WTC11 (cell line): ENCODE data around the gene TLR10.

Source experiments
- ATF3 ChIP-seq: sonication (generic); formaldehyde crosslinking; conservative IDR thresholded peaks from 2 replicates; pipeline ENCODE4 v1.8.1; 2022; ENCODE audit warnings: mild to moderate bottlenecking, missing genetic modification reagents
- CTCF ChIP-seq: fragments of 200-600 bp; IDR thresholded peaks from 2 replicates; pipeline ENCODE4 v1.8.0; 2022; ENCODE audit warnings: antibody characterized with exemption
- ELF4 ChIP-seq: sonication (generic); formaldehyde crosslinking; IDR thresholded peaks from 2 replicates; pipeline ENCODE4 v1.8.1; 2022; ENCODE audit warnings: low read depth, mild to moderate bottlenecking, moderate library complexity, missing genetic modification reagents
- ESRRA ChIP-seq: sonication (generic); formaldehyde crosslinking; IDR thresholded peaks from 2 replicates; pipeline ENCODE4 v1.8.1; 2022; ENCODE audit warnings: mild to moderate bottlenecking, missing genetic modification reagents, borderline replicate concordance
- FOXJ3 ChIP-seq: sonication (generic); formaldehyde crosslinking; IDR thresholded peaks from 2 replicates; pipeline ENCODE4 v1.9.0; 2021; ENCODE audit warnings: missing genetic modification reagents, mild to moderate bottlenecking, borderline replicate concordance
- IRF2 ChIP-seq: sonication (generic); formaldehyde crosslinking; IDR thresholded peaks from 2 replicates; pipeline ENCODE4 v1.8.0; 2022; ENCODE audit warnings: low read depth, missing genetic modification reagents, borderline replicate concordance
- KAT7 ChIP-seq: sonication (generic); formaldehyde crosslinking; IDR thresholded peaks from 2 replicates; pipeline ENCODE4 v1.8.1; 2023; ENCODE audit warnings: missing genetic modification reagents, mild to moderate bottlenecking, borderline replicate concordance
- NR1H2 ChIP-seq: sonication (generic); formaldehyde crosslinking; IDR thresholded peaks from 2 replicates; pipeline ENCODE4 v1.9.0; 2021; ENCODE audit warnings: mild to moderate bottlenecking, moderate library complexity, missing genetic modification reagents
- PRDM15 ChIP-seq: sonication (generic); formaldehyde crosslinking; IDR thresholded peaks from 2 replicates; pipeline ENCODE4 v1.8.0; 2022; ENCODE audit warnings: missing genetic modification reagents
- TCF7 ChIP-seq: sonication (generic); formaldehyde crosslinking; IDR thresholded peaks from 2 replicates; pipeline ENCODE4 v1.8.0; 2022; ENCODE audit warnings: mild to moderate bottlenecking, low read depth, missing genetic modification reagents, moderate library complexity
- ZNF121 ChIP-seq: sonication (generic); formaldehyde crosslinking; IDR thresholded peaks from 2 replicates; pipeline ENCODE4 v1.8.0; 2023; ENCODE audit warnings: missing genetic modification reagents
- ZNF281 ChIP-seq: sonication (generic); formaldehyde crosslinking; IDR thresholded peaks from 2 replicates; pipeline ENCODE4 v1.8.0; 2023; ENCODE audit warnings: mild to moderate bottlenecking, missing genetic modification reagents
- TF ChIP-seq, protein P1 (sequence below): sonication (generic); formaldehyde crosslinking; IDR thresholded peaks from 2 replicates; pipeline ENCODE4 v1.8.1; 2022; ENCODE audit warnings: low read depth, mild to moderate bottlenecking, moderate library complexity, missing genetic modification reagents, borderline replicate concordance
- TF ChIP-seq, protein P2 (sequence below): sonication (generic); formaldehyde crosslinking; IDR thresholded peaks from 2 replicates; pipeline ENCODE4 v1.8.0; 2022; ENCODE audit warnings: mild to moderate bottlenecking, missing genetic modification reagents

DNA sequence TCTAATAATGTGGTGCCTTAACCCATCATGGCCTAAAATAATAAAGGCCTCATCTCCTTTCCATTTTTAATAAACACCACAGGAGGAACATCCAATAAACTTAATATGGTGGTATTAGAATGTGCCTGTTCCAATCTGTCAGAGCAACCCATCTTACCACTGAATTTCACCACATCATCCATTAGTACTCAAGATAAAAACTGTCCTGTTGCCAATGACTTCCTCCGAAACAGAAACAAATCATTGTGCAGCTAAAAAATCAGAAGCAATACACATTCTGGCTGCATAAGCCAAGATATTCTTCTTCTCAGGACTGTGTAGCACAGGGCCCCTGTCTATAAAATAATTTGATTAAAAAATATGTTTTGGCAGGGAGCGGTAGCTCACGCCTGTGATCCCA is 18.5 kb downstream of the TLR10 start:
- no peak for TF ChIP-seq IRF2 (CRISPR knock-in tag)
- TF ChIP-seq CTCF = no peak
- TF ChIP-seq, protein P1, sequence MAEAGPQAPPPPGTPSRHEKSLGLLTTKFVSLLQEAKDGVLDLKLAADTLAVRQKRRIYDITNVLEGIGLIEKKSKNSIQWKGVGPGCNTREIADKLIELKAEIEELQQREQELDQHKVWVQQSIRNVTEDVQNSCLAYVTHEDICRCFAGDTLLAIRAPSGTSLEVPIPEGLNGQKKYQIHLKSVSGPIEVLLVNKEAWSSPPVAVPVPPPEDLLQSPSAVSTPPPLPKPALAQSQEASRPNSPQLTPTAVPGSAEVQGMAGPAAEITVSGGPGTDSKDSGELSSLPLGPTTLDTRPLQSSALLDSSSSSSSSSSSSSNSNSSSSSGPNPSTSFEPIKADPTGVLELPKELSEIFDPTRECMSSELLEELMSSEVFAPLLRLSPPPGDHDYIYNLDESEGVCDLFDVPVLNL = no peak
- TF ChIP-seq TCF7 (CRISPR knock-in tag) = no peak
- TF ChIP-seq KAT7 (CRISPR knock-in tag) = no peak
- TF ChIP-seq, protein P2, sequence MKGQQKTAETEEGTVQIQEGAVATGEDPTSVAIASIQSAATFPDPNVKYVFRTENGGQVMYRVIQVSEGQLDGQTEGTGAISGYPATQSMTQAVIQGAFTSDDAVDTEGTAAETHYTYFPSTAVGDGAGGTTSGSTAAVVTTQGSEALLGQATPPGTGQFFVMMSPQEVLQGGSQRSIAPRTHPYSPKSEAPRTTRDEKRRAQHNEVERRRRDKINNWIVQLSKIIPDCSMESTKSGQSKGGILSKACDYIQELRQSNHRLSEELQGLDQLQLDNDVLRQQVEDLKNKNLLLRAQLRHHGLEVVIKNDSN (CRISPR knock-in tag) = no peak
- no peak for TF ChIP-seq ZNF281 (CRISPR knock-in tag)
- TF ChIP-seq ELF4 = no peak
- no peak for TF ChIP-seq FOXJ3
- TF ChIP-seq ESRRA = no peak
- TF ChIP-seq PRDM15 (CRISPR knock-in tag) = no peak
- TF ChIP-seq ZNF121 (CRISPR knock-in tag) = no peak
- TF ChIP-seq ATF3 (CRISPR knock-in tag) = no peak
- TF ChIP-seq NR1H2 (CRISPR knock-in tag) = no peak
